Lung (tissue), 12 donors: ENCODE measurements around the gene PTPRG. TPM values are rescaled to one million over a fixed set of nuclear protein-coding genes. Genes with fewer than 3 reads are reported as not detected.

Source experiments
- ATAC-seq: fragments of 200-7000 bp; cut with Tn5 transposase; one replicate; pipeline ENCODE4 v1.9.1; 2020; ENCODE audit warnings: moderate number of reproducible peaks; ENCODE audit not compliant: insufficient read depth, low FRiP score
- DNase-seq, 3 donors: peaks; one replicate each; pipeline ENCODE4 v3.0.0-alpha.2; 2013 to 2017
- H3K27ac ChIP-seq, 2 donors: one replicate each; pipeline ENCODE4 v1.5.1; 2013; ENCODE audit warnings: mild to moderate bottlenecking in 2 of 2, moderate library complexity in 2 of 2, control low read depth in 1 of 2, inconsistent platforms in 1 of 2, low read depth in 1 of 2, low read length in 1 of 2
- H3K27me3 ChIP-seq, 3 donors: one replicate each; pipeline ENCODE4 v1.5.1; 2013; ENCODE audit warnings: low read length in 2 of 3; ENCODE audit not compliant: control insufficient read depth in 3 of 3, insufficient read depth in 3 of 3
- H3K36me3 ChIP-seq, 4 donors: one replicate each; pipeline ENCODE4 v1.5.1; 2013; ENCODE audit warnings: low read length in 4 of 4, mild to moderate bottlenecking in 1 of 4, moderate library complexity in 1 of 4; ENCODE audit not compliant: control insufficient read depth in 4 of 4, insufficient read depth in 4 of 4
- H3K4me1 ChIP-seq, 5 donors: one replicate each; pipeline ENCODE4 v1.5.1; 2013; ENCODE audit warnings: low read length in 5 of 5, mild to moderate bottlenecking in 2 of 5, moderate library complexity in 1 of 5; ENCODE audit not compliant: control insufficient read depth in 5 of 5, insufficient read depth in 5 of 5
- H3K4me3 ChIP-seq: one replicate; pipeline ENCODE4 v1.5.1; 2013; ENCODE audit warnings: mild to moderate bottlenecking, control low read depth, moderate library complexity
- H3K9ac ChIP-seq, 2 donors: one replicate each; pipeline ENCODE4 v1.5.1; 2013; ENCODE audit warnings: low read length in 2 of 2, control low read depth in 1 of 2; ENCODE audit not compliant: insufficient read depth in 1 of 2
- H3K9me3 ChIP-seq, 4 donors: one replicate each; pipeline ENCODE4 v1.5.1; 2013; ENCODE audit warnings: low read length in 3 of 4, mild to moderate bottlenecking in 1 of 4, moderate library complexity in 1 of 4; ENCODE audit not compliant: control insufficient read depth in 4 of 4, insufficient read depth in 3 of 4
- WGBS, 2 donors: extraction: QIAGEN DNeasy Blood & Tissue Kit; methylation state at CpG; one replicate each; pipeline ENCODE4 v1.1.7; 2013; 5-methylcytosine and 5-hydroxymethylcytosine counted together
- polyA plus RNA-seq, 2 donors: library from polyadenylated mRNA; stranded (reverse); fragments of 200-250 nt; gene quantifications; one replicate each; pipeline ENCODE4 v1.2.1, GENCODE V29; 2013
- total RNA-seq, 2 donors: library from RNA; depleted of rRNA in 1 of 2; stranded (reverse); fragments of >200 nt in 1 of 2; gene quantifications; one replicate each; pipeline ENCODE4 v1.2.1, GENCODE V29; 2014 to 2021
- TF ChIP-seq, protein P1 (sequence below): IDR thresholded peaks from 2 replicates; pipeline ENCODE4 v1.5.1; 2012; ENCODE audit warnings: mild to moderate bottlenecking; ENCODE audit errors: control extremely low read depth, extremely low read depth
- donor health status: control.
- donor health status: control.
- donor health status: Bipolar disorder and iron deficiency.
- donor health status: healthy.
- donor health status: DM: yes; HTN: yes; CAD: no.

Gene PTPRG
- total and polyA plus RNA-seq, 4 donors = 8.5 to 131 (median 75.9) TPM

DNA sequence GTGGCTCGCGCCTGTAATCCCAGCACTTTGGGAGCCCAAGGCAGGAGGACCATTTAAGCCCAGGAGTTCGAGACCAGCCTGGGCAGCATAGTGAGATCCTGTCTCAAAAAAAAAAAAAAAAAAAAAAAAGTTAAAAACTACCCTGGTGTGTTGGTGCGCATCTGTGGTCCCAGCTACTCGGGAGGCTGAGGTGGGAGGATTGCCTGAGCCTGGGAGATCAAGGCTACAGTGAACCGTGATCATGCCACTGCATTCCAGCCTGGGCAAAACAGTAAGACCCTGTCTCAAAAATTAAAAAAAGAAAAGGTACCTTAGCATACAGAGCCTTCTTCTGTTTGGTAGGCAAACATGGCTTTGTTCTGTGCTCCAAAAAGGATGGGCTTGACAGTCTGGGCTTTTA is 57.5 kb downstream of the PTPRG start:
- 84 to 93% methylated on average over 6 of the region's 6 CpGs for WGBS, 2 donors
- H3K36me3 ChIP-seq = no peaks in the 10 kb centered on the region
- H3K4me1 ChIP-seq = peaks cover 0 to 35% (median 3%) of the 10 kb centered on the region in 5 donors
- no peak for DNase-seq
- no peak overlapping the region for H3K4me3 ChIP-seq
- H3K9me3 ChIP-seq = no peaks in the 10 kb centered on the region
- no peak overlapping the region for H3K9ac ChIP-seq
- TF ChIP-seq, protein P1, sequence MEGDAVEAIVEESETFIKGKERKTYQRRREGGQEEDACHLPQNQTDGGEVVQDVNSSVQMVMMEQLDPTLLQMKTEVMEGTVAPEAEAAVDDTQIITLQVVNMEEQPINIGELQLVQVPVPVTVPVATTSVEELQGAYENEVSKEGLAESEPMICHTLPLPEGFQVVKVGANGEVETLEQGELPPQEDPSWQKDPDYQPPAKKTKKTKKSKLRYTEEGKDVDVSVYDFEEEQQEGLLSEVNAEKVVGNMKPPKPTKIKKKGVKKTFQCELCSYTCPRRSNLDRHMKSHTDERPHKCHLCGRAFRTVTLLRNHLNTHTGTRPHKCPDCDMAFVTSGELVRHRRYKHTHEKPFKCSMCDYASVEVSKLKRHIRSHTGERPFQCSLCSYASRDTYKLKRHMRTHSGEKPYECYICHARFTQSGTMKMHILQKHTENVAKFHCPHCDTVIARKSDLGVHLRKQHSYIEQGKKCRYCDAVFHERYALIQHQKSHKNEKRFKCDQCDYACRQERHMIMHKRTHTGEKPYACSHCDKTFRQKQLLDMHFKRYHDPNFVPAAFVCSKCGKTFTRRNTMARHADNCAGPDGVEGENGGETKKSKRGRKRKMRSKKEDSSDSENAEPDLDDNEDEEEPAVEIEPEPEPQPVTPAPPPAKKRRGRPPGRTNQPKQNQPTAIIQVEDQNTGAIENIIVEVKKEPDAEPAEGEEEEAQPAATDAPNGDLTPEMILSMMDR = no peak
- no peak overlapping the region for H3K27ac ChIP-seq
- ATAC-seq = no peak
- H3K27me3 ChIP-seq = no peaks in the 10 kb centered on the region

DNA sequence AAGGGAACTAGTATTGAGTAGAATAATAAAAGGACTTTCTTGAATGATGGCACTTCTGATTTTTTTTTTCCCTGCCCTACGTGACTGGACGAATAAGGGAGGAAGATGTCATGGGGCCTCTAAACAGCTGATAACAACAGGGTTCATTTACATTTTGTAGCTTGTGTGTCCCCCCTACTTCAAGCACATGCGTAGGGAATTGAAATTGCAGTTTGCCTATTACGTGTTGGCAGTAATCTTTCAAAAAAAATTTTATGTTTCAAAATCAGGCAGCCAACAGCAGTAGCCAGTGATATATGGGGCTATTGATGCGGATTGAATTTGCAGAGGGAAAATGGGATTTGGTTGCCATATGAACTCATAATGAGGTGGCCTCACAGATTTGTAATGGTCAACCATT is 58.7 kb downstream of the PTPRG start:
- H3K9ac ChIP-seq = no peak overlapping the region
- DNase-seq = no peak
- peaks cover 0 to 37% (median 3%) of the 10 kb centered on the region in 5 donors for H3K4me1 ChIP-seq
- H3K27me3 ChIP-seq = no peaks in the 10 kb centered on the region
- no peak overlapping the region for H3K27ac ChIP-seq
- TF ChIP-seq, protein P1 = no peak
- 78 to 92% methylated on average over 5 of the region's 5 CpGs for WGBS, 2 donors
- no peak overlapping the region for H3K4me3 ChIP-seq
- no peaks in the 10 kb centered on the region for H3K9me3 ChIP-seq
- ATAC-seq = no peak
- H3K36me3 ChIP-seq = peaks cover 0 to 4% (median 1%) of the 10 kb centered on the region in 4 donors

DNA sequence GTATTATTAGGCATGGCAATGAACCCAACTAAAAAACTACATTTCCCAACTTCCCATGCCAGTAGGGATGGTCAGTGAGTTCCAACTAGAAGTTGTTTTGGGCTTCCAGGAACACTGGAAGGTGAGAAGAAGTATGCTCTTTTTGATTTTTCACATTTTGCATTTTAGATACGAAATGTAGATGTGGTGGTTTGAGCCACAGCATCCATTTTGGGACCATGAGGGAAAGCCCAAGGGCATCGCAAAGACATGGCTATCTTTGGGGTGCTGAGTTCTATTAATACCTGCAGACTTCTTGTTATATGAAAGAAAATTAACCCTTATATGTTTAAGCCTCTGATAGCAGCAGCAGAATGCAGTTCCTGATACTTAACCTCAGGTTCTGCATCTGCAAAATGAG is 62.9 kb downstream of the PTPRG start:
- Histone ChIP-seq H3K4me1 (peaks cover 0 to 20% (median 4%) of the 10 kb centered on the region in 5 donors), H3K27me3 (no peaks in the 10 kb centered on the region), H3K36me3 (peaks cover 0 to 4% (median 1%) of the 10 kb centered on the region in 4 donors), H3K9ac (no peak overlapping the region), H3K9me3 (no peaks in the 10 kb centered on the region), H3K4me3 (no peak overlapping the region), H3K27ac (no peak overlapping the region)
- ATAC-seq (no peak), DNase-seq (no peak)
- TF ChIP-seq, protein P1 = no peak
- WGBS, 2 donors = 91 to 93% methylated on average over 2 of the region's 2 CpGs

DNA sequence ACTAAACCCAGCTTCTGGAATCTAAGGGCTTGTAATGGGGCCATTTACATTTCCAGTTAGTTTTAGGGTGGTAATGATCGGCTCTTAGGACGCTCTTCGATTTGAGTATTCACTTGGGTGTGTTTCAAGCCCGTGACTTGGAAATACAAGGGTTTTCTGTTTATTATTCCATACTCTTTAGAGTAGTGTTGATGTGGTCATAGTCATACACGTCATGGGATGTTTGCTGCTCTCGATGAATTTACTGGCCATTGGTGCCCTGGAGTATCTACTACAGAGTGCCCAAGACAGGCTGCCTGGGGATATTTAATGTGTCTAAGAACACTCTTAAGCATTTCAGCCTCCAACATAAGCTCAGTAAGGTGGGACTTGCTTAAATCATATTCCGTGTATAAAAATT is 64.1 kb downstream of the PTPRG start:
- H3K27ac ChIP-seq = no peak overlapping the region
- H3K9me3 ChIP-seq = no peaks in the 10 kb centered on the region
- no peaks in the 10 kb centered on the region for H3K27me3 ChIP-seq
- H3K9ac ChIP-seq = no peak overlapping the region
- H3K36me3 ChIP-seq = peaks cover 0 to 4% (median 1%) of the 10 kb centered on the region in 4 donors
- 87 to 94% methylated on average over 7 of the region's 7 CpGs for WGBS, 2 donors
- H3K4me1 ChIP-seq = peaks cover 0 to 20% (median 4%) of the 10 kb centered on the region in 5 donors
- DNase-seq (no peak), ATAC-seq (no peak)
- no peak overlapping the region for H3K4me3 ChIP-seq
- TF ChIP-seq, protein P1 = no peak
